ENCODE data around the gene VWA5B1.

The VWA5B1 gene

GRCh38 chr1:20343149-20343937, 52.7 kb downstream of the VWA5B1 start:
- Mint-ChIP-seq H3K4me1 (ENCODE audit: low read depth) (peaks cover 3% of the 10 kb centered on the region), H3K36me3 (ENCODE audit: low read depth) (no peaks in the 10 kb centered on the region), H3K4me3 (no peak overlapping the region), H3K27me3 (ENCODE audit: low read depth) (peaks cover 31% of the 10 kb centered on the region), H3K9me3 (peaks cover 8% of the 10 kb centered on the region), H3K27ac (no peak overlapping the region)

GRCh38 chr1:20343938-20344302, 53.2 kb downstream of the VWA5B1 start:
- no peak overlapping the region for H3K4me3 Mint-ChIP-seq
- H3K27me3 Mint-ChIP-seq (ENCODE audit: low read depth) = peaks cover 31% of the 10 kb centered on the region
- H3K4me1 Mint-ChIP-seq (ENCODE audit: low read depth) = peaks cover 3% of the 10 kb centered on the region
- peaks cover 8% of the 10 kb centered on the region for H3K9me3 Mint-ChIP-seq
- H3K27ac Mint-ChIP-seq = no peak overlapping the region
- no peaks in the 10 kb centered on the region for H3K36me3 Mint-ChIP-seq (ENCODE audit: low read depth)

GRCh38 chr1:20344738-20345137, 54.1 kb downstream of the VWA5B1 start:
- H3K27ac Mint-ChIP-seq = no peak overlapping the region
- H3K4me1 Mint-ChIP-seq (ENCODE audit: low read depth) = peaks cover 3% of the 10 kb centered on the region
- H3K36me3 Mint-ChIP-seq (ENCODE audit: low read depth) = no peaks in the 10 kb centered on the region
- H3K27me3 Mint-ChIP-seq (ENCODE audit: low read depth) = peaks cover 31% of the 10 kb centered on the region
- no peak overlapping the region for H3K4me3 Mint-ChIP-seq
- peaks cover 8% of the 10 kb centered on the region for H3K9me3 Mint-ChIP-seq

- H3K27me3 Mint-ChIP-seq (ENCODE audit: low read depth) = peaks cover 31% of the 10 kb centered on the region
- H3K27ac Mint-ChIP-seq = no peak overlapping the region
- no peak overlapping the region for H3K4me3 Mint-ChIP-seq
- H3K9me3 Mint-ChIP-seq = peaks cover 8% of the 10 kb centered on the region
- peaks cover 3% of the 10 kb centered on the region for H3K4me1 Mint-ChIP-seq (ENCODE audit: low read depth)
- H3K36me3 Mint-ChIP-seq (ENCODE audit: low read depth) = no peaks in the 10 kb centered on the region
These were observed 54.7 kb downstream of the VWA5B1 start for GRCh38 chr1:20345419-20345818.

- Mint-ChIP-seq H3K9me3 (peaks cover 8% of the 10 kb centered on the region), H3K4me3 (no peak overlapping the region), H3K27me3 (ENCODE audit: low read depth) (peaks cover 27% of the 10 kb centered on the region), H3K27ac (no peak overlapping the region), H3K4me1 (ENCODE audit: low read depth) (peaks cover 3% of the 10 kb centered on the region), H3K36me3 (ENCODE audit: low read depth) (no peaks in the 10 kb centered on the region)
These were observed 55.8 kb downstream of the VWA5B1 start for GRCh38 chr1:20346433-20346832.

- no peaks in the 10 kb centered on the region for H3K36me3 Mint-ChIP-seq (ENCODE audit: low read depth)
- H3K4me1 Mint-ChIP-seq (ENCODE audit: low read depth) = peaks cover 3% of the 10 kb centered on the region
- no peak overlapping the region for H3K4me3 Mint-ChIP-seq
- H3K9me3 Mint-ChIP-seq = peaks cover 8% of the 10 kb centered on the region
- H3K27me3 Mint-ChIP-seq (ENCODE audit: low read depth) = peaks cover 18% of the 10 kb centered on the region
- H3K27ac Mint-ChIP-seq = no peak overlapping the region
These were observed 57.0 kb downstream of the VWA5B1 start for GRCh38 chr1:20347699-20348098.

GRCh38 chr1:20348326-20348915, 57.7 kb downstream of the VWA5B1 start:
- H3K4me3 Mint-ChIP-seq = no peak overlapping the region
- H3K27ac Mint-ChIP-seq = no peak overlapping the region
- peaks cover 25% of the 10 kb centered on the region for H3K27me3 Mint-ChIP-seq (ENCODE audit: low read depth)

GRCh38 chr1:20349561-20349960, 58.9 kb downstream of the VWA5B1 start:
- Mint-ChIP-seq H3K4me1 (ENCODE audit: low read depth) (no peaks in the 10 kb centered on the region), H3K4me3 (no peak overlapping the region), H3K9me3 (peaks cover 8% of the 10 kb centered on the region), H3K27me3 (ENCODE audit: low read depth) (peaks cover 19% of the 10 kb centered on the region), H3K27ac (no peak overlapping the region), H3K36me3 (ENCODE audit: low read depth) (no peaks in the 10 kb centered on the region)

More at GRCh38 chr1:20348326-20348915, 57.7 kb downstream of the VWA5B1 start:
- H3K9me3 Mint-ChIP-seq = peaks cover 8% of the 10 kb centered on the region
- H3K4me1 Mint-ChIP-seq (ENCODE audit: low read depth) = peaks cover 3% of the 10 kb centered on the region
- no peaks in the 10 kb centered on the region for H3K36me3 Mint-ChIP-seq (ENCODE audit: low read depth)

- Mint-ChIP-seq H3K27me3 (ENCODE audit: low read depth) (peaks cover 16% of the 10 kb centered on the region), H3K4me1 (ENCODE audit: low read depth) (no peaks in the 10 kb centered on the region), H3K4me3 (no peak overlapping the region), H3K36me3 (ENCODE audit: low read depth) (no peaks in the 10 kb centered on the region), H3K27ac (no peak overlapping the region), H3K9me3 (peaks cover 8% of the 10 kb centered on the region)
These were observed 59.3 kb downstream of the VWA5B1 start for GRCh38 chr1:20349971-20350370.

- Mint-ChIP-seq H3K9me3 (peaks cover 8% of the 10 kb centered on the region), H3K36me3 (ENCODE audit: low read depth) (no peaks in the 10 kb centered on the region), H3K4me3 (no peak overlapping the region), H3K27ac (no peak overlapping the region), H3K4me1 (ENCODE audit: low read depth) (no peaks in the 10 kb centered on the region), H3K27me3 (ENCODE audit: low read depth) (peaks cover 16% of the 10 kb centered on the region)
These were observed 59.7 kb downstream of the VWA5B1 start for GRCh38 chr1:20350421-20350820.

GRCh38 chr1:20351911-20352701, 61.4 kb downstream of the VWA5B1 start:
- Mint-ChIP-seq H3K4me1 (ENCODE audit: low read depth) (no peaks in the 10 kb centered on the region), H3K4me3 (no peak overlapping the region), H3K36me3 (ENCODE audit: low read depth) (no peaks in the 10 kb centered on the region), H3K27ac (no peak overlapping the region), H3K9me3 (no peaks in the 10 kb centered on the region), H3K27me3 (ENCODE audit: low read depth) (peaks cover 8% of the 10 kb centered on the region)

GRCh38 chr1:20353836-20354235, 63.2 kb downstream of the VWA5B1 start:
- H3K4me3 Mint-ChIP-seq = no peak overlapping the region
- H3K9me3 Mint-ChIP-seq = no peaks in the 10 kb centered on the region
- H3K27me3 Mint-ChIP-seq (ENCODE audit: low read depth) = peaks cover 12% of the 10 kb centered on the region
- H3K36me3 Mint-ChIP-seq (ENCODE audit: low read depth) = no peaks in the 10 kb centered on the region
- no peaks in the 10 kb centered on the region for H3K4me1 Mint-ChIP-seq (ENCODE audit: low read depth)
- H3K27ac Mint-ChIP-seq = no peak overlapping the region

- H3K36me3 Mint-ChIP-seq (ENCODE audit: low read depth) = no peaks in the 10 kb centered on the region
- peaks cover 19% of the 10 kb centered on the region for H3K27me3 Mint-ChIP-seq (ENCODE audit: low read depth)
- H3K27ac Mint-ChIP-seq = no peak overlapping the region
- no peaks in the 10 kb centered on the region for H3K9me3 Mint-ChIP-seq
- peaks cover 5% of the 10 kb centered on the region for H3K4me1 Mint-ChIP-seq (ENCODE audit: low read depth)
- H3K4me3 Mint-ChIP-seq = no peak overlapping the region
These were observed 63.9 kb downstream of the VWA5B1 start for GRCh38 chr1:20354610-20355009.

GRCh38 chr1:20355101-20355827, 64.6 kb downstream of the VWA5B1 start:
- Mint-ChIP-seq H3K27ac (no peak overlapping the region), H3K4me1 (ENCODE audit: low read depth) (peaks cover 6% of the 10 kb centered on the region), H3K4me3 (no peak overlapping the region), H3K36me3 (ENCODE audit: low read depth) (no peaks in the 10 kb centered on the region), H3K27me3 (ENCODE audit: low read depth) (peaks cover 23% of the 10 kb centered on the region), H3K9me3 (no peaks in the 10 kb centered on the region)

All from T-helper 1 cell treated with Interleukin-12 subunit alpha and Interleukin-12 subunit beta and Interleukin-4 antibody, amounts not matched to agents 30 μg/mL and 1 μg/mL, for 36 hours (primary cell).